Thyroid gland (tissue), 4 donors: ENCODE data around the gene TSEN2.

ENCODE experiments used
- CTCF ChIP-seq, 6 experiments: fragments of 200-600 bp in 3 of 6; fragments of 450-650 bp in 3 of 6; sonication (generic) in 3 of 6; IDR thresholded peaks; one replicate each; pipeline ENCODE4 v1.5.1; 2016 to 2019; ENCODE audit warnings: antibody characterized with exemption in 6 of 6, mild to moderate bottlenecking in 2 of 6, inconsistent platforms in 1 of 6, moderate library complexity in 1 of 6
- POLR2A ChIP-seq, 2 donors: fragments of 450-650 bp; IDR thresholded peaks; one replicate each; pipeline ENCODE4 v1.6.1; 2017; ENCODE audit warnings: antibody characterized with exemption in 2 of 2, mild to moderate bottlenecking in 2 of 2, moderate library complexity in 1 of 2

- TF ChIP-seq CTCF (IDR thresholded peaks at IDR 0.05) (no peak), POLR2A (IDR thresholded peaks at IDR 0.05) (no peak)
These were observed 72.0 kb downstream of the TSEN2 start for GRCh38 chr3:12556314-12556689.
